Activated B cell treated with CpG ODN at 0.5 μM for 24 hours (primary cell): ENCODE measurements around the gene PHLDA1. TPM values are rescaled to one million over a fixed set of nuclear protein-coding genes. Genes with fewer than 3 reads are reported as not detected.

Experiments
- ATAC-seq: fragments of 200-7000 bp; cut with Tn5 transposase; one replicate; pipeline ENCODE4 v1.10.0; 2021; ENCODE audit warnings: low read depth, mild to moderate bottlenecking, moderate library complexity
- CTCF ChIA-PET: fragments of 350-600 bp; sonication (Branson Sonifier 250); formaldehyde crosslinking; loops from one replicate; lab custom pipeline; 2021; ENCODE audit warnings: antibody characterized with exemption; lab: Charles Lee
- POLR2A ChIA-PET: fragments of 350-600 bp; sonication (Branson Sonifier 250); formaldehyde crosslinking; loops from one replicate; lab custom pipeline; 2021; ENCODE audit warnings: antibody characterized with exemption; lab: Charles Lee
- DNase-seq: peaks from one replicate; pipeline ENCODE4 v3.0.0; 2022
- H3K27ac Mint-ChIP-seq: one replicate; pipeline ENCODE4 v1.8.0; 2020; ENCODE audit warnings: mixed read lengths
- H3K27me3 Mint-ChIP-seq: one replicate; pipeline ENCODE4 v1.8.0; 2021; ENCODE audit warnings: mixed read lengths
- H3K36me3 Mint-ChIP-seq: one replicate; pipeline ENCODE4 v1.8.0; 2021; ENCODE audit warnings: low read depth, mixed read lengths
- H3K4me1 Mint-ChIP-seq: one replicate; pipeline ENCODE4 v1.8.0; 2021; ENCODE audit warnings: mixed read lengths
- H3K4me3 Mint-ChIP-seq: one replicate; pipeline ENCODE4 v1.8.0; 2020; ENCODE audit warnings: mild to moderate bottlenecking, mixed read lengths
- H3K9me3 Mint-ChIP-seq: one replicate; pipeline ENCODE4 v1.8.0; 2020; ENCODE audit warnings: mixed read lengths
- intact Hi-C: fragments of 100-400 bp; cut with micrococcal nuclease; formaldehyde crosslinking; loops from one replicate; pipeline ENCODE4 v1.15.1; 2024
- total RNA-seq: library from RNA; stranded (reverse); gene quantifications from 2 replicates; pipeline ENCODE4 v1.2.3, GENCODE V29; 2022
- TF ChIP-seq, protein P1 (sequence below): fragments of 200-600 bp; IDR thresholded peaks from one replicate; pipeline ENCODE4 v1.8.0; 2022; ENCODE audit warnings: antibody characterized with exemption, mild to moderate bottlenecking

PHLDA1 gene
- total RNA-seq, 1 donor from 2014 or later: 1.1 TPM

- Mint-ChIP-seq H3K4me3 (no peak overlapping the region), H3K36me3 (no peaks in the 10 kb centered on the region), H3K27me3 (peaks cover 18% of the 10 kb centered on the region), H3K9me3 (no peaks in the 10 kb centered on the region), H3K4me1 (no peaks in the 10 kb centered on the region), H3K27ac (no peak overlapping the region)
- ChIA-PET CTCF (no interaction called here), POLR2A (no interaction called here)
- TF ChIP-seq, protein P1, sequence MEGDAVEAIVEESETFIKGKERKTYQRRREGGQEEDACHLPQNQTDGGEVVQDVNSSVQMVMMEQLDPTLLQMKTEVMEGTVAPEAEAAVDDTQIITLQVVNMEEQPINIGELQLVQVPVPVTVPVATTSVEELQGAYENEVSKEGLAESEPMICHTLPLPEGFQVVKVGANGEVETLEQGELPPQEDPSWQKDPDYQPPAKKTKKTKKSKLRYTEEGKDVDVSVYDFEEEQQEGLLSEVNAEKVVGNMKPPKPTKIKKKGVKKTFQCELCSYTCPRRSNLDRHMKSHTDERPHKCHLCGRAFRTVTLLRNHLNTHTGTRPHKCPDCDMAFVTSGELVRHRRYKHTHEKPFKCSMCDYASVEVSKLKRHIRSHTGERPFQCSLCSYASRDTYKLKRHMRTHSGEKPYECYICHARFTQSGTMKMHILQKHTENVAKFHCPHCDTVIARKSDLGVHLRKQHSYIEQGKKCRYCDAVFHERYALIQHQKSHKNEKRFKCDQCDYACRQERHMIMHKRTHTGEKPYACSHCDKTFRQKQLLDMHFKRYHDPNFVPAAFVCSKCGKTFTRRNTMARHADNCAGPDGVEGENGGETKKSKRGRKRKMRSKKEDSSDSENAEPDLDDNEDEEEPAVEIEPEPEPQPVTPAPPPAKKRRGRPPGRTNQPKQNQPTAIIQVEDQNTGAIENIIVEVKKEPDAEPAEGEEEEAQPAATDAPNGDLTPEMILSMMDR: no peak
- intact Hi-C loops: no loop called here
- DNase-seq: no peak
- ATAC-seq: no peak
Observed at GRCh38 chr12:76014007-76014406, 17.6 kb downstream of the PHLDA1 start.

DNA sequence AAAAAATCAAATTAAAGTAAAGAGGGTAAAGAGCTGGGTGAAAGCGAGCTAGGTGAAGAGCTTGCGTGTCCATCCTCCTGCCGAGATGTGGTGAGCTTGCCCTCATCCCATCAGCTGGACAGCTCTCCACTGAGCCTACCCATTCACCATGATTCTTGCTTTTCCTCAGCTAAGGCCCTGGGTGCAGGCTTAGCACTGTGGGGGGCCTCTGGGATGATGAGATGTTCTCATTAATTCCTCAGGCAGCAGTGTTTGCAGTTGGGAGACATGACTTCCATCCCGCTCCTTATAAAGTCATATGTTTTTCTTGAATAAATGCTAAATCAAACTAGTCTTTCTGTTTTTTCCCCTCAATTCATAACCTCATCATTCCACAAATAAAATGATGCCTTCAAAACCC, 18.0 kb downstream of the PHLDA1 start:
- intact Hi-C loops: no loop called here
- ChIA-PET CTCF (no interaction called here), POLR2A (no interaction called here)
- no peak for ATAC-seq
- Mint-ChIP-seq H3K36me3 (no peaks in the 10 kb centered on the region), H3K27ac (no peak overlapping the region), H3K4me1 (no peaks in the 10 kb centered on the region), H3K4me3 (no peak overlapping the region), H3K27me3 (peaks cover 18% of the 10 kb centered on the region), H3K9me3 (no peaks in the 10 kb centered on the region)
- DNase-seq: no peak
- TF ChIP-seq, protein P1: no peak

DNA sequence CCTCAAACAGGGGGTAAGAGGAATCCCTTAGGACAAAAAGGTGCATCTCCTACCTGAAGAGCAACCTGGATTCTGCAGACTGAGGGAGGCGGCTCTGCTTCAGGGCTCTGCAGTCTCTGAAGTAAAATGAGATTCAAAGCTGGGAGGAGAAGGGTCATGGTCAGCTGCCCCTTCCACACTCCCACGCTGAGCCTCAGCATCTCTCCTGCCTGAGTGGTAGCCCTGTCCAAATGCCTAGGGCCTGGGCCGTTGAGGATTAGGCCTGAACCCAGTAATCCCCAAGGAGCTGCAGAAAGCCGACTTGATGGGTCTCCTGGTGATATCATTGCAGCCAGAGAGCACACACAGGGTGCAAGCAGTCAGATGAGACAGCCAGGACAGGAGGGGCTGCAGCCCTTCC, 18.9 kb downstream of the PHLDA1 start:
- Mint-ChIP-seq H3K4me3 (no peak overlapping the region), H3K4me1 (no peaks in the 10 kb centered on the region), H3K36me3 (no peaks in the 10 kb centered on the region), H3K27me3 (peaks cover 18% of the 10 kb centered on the region), H3K9me3 (no peaks in the 10 kb centered on the region), H3K27ac (no peak overlapping the region)
- intact Hi-C loops: no loop called here
- TF ChIP-seq, protein P1: no peak
- ChIA-PET CTCF (no interaction called here), POLR2A (no interaction called here)
- ATAC-seq (no peak), DNase-seq (no peak)

DNA sequence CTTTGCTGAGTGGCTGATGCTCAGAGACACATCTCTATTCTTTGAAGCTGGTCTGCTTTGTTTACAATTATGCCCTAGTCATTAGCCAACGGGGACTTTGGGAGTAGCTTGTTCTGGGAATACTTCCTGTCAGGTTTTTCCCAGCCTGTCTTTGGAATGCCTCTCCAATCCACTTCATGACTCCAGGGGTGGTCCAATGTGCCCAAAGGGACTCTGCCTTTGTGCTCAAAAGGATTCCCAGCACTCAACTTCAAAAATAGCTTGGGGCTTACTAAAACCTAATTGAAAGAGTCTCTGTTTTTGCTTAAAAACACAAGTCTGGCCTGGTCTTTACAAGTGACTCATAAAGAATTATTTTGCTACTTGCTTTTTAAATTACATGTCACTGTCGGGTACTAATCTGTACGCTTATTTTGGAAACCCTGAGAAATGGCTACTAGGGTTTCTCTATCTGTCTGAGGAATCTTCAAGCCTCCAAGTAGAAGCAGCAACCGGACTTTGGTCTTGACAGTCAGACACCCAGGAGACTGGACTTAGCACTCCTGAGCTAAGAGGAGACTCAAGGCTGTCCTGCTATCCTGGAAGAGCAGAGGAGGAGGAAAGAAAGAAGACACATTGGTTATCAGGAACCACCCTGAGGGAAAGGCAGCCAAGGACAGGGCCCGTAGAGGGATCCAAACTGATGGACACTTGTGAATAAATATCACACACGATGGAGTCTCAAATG, 20.7 kb downstream of the PHLDA1 start:
- CTCF ChIA-PET: no interaction called here
- H3K4me1 Mint-ChIP-seq: no peaks in the 10 kb centered on the region
- H3K27me3 Mint-ChIP-seq: peaks cover 8% of the 10 kb centered on the region
- no peak for ATAC-seq
- POLR2A ChIA-PET: no interaction called here
- no peaks in the 10 kb centered on the region for H3K9me3 Mint-ChIP-seq
- intact Hi-C loops: no loop called here
- H3K36me3 Mint-ChIP-seq: no peaks in the 10 kb centered on the region
- DNase-seq: no peak
- no peak overlapping the region for H3K27ac Mint-ChIP-seq
- TF ChIP-seq, protein P1: no peak
- no peak overlapping the region for H3K4me3 Mint-ChIP-seq

DNA sequence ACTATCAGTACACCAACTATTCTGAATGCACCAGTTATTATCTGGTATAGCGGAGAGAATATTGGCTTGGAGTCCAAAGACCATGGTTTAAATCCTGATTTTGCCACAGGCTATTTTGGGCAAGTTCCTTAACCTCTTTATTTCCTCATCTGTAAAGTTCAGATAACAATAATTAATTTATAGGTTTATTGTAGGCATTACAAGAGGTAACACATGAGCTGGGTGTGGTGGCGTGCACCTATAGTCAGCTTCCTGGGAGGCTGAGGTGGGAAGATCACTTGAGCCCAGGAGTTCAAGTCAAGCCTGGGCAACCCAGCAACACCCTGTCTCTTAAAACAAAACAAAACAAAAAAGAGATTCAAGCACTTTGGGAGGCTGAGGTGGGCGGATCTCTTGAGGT, 23.1 kb downstream of the PHLDA1 start:
- CTCF ChIA-PET: no interaction called here
- intact Hi-C loops: no loop called here
- H3K4me3 Mint-ChIP-seq: no peak overlapping the region
- POLR2A ChIA-PET: no interaction called here
- ATAC-seq: no peak
- peaks cover 9% of the 10 kb centered on the region for H3K27me3 Mint-ChIP-seq
- no peak overlapping the region for H3K27ac Mint-ChIP-seq
- H3K36me3 Mint-ChIP-seq: no peaks in the 10 kb centered on the region
- no peaks in the 10 kb centered on the region for H3K4me1 Mint-ChIP-seq
- no peak for DNase-seq
- TF ChIP-seq, protein P1: no peak
- H3K9me3 Mint-ChIP-seq: peaks cover 4% of the 10 kb centered on the region
